Camera-type eye (tissue), 1 donor: ENCODE measurements around the gene RASGRP3. TPM values are rescaled to one million over a fixed set of nuclear protein-coding genes. Genes with fewer than 3 reads are reported as not detected.

Experiments used
- total RNA-seq: library from RNA; depleted of rRNA; stranded (reverse); fragments of >200 nt; gene quantifications from one replicate; pipeline ENCODE4 v1.2.3, GENCODE V29; 2014

The RASGRP3 gene, protein sequence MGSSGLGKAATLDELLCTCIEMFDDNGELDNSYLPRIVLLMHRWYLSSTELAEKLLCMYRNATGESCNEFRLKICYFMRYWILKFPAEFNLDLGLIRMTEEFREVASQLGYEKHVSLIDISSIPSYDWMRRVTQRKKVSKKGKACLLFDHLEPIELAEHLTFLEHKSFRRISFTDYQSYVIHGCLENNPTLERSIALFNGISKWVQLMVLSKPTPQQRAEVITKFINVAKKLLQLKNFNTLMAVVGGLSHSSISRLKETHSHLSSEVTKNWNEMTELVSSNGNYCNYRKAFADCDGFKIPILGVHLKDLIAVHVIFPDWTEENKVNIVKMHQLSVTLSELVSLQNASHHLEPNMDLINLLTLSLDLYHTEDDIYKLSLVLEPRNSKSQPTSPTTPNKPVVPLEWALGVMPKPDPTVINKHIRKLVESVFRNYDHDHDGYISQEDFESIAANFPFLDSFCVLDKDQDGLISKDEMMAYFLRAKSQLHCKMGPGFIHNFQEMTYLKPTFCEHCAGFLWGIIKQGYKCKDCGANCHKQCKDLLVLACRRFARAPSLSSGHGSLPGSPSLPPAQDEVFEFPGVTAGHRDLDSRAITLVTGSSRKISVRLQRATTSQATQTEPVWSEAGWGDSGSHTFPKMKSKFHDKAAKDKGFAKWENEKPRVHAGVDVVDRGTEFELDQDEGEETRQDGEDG
- total RNA-seq, result 18.0 TPM

DNA sequence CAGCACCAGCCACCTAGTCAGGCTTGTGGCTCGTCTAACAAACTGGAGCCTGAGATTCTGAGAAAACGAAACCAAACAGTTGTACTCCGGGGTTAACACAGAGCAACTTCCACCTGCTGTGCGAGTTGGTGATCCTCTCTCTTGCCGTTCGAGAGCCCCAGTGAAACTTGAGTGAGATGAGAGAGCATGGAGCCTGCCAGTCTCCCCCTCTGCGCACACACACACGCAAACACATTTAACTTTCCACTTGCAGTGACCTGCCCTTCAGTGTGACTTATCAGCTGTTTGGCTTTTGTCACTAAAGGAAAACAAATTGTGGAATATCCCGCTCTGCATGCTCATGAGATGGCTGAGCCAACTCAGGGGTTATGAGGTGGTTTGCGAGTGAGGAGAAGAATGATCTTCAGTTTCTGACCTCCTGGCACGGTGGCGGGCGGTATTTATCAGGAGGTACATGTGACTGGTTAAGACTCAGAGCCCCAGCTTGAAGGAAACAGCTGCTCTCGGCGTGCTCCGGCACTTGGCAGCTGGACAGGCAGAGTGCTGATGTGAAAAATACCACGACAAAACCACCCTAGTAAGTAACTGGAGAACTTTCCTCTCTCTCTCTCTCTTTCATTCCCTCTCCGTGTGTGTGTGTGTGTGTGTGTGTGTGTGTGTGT, at the start of gene RASGRP3:
Gene RASGRP3 (plus strand): TSS at position 519 of the 662 bp plus-strand sequence. CDS start 38,488 bp downstream, outside the sequence.

DNA sequence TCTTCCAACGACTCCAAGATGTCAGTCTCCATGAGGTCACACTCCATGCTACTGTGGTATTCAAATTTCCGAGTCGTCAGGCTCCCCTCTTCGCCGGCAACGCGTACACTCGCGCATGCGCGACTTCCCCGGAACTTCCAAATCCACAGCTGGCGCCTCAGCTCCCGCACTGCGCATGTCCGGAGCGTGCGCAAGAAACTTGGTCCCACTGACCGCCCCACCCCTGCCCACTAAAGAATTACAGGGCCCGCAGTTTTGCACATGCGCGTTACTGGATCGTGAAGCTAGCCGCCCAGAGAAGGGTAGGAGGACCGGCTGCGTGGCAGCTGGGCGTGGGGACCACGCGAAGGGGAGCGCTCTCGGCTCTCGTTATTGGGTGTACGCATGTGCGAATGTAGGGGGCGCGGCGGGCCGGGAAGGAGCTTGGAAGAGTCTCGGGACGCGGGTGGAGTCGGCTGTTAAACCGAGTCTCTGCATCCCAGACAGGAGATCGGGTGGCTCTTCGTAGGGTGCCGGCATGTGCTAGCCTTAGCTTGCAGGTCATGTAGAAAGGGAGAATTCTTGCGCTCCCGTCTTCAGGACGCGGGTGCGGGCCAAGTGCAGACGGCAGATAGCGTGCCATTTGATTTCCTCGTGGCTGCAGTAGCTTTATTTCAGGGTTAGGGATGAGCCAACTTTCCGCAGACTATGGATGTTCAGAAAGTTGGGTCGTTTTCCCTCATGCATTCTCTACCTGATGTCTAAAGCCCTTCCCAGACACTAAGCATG, 122.9 kb downstream of the RASGRP3 start, which contains the start of gene FAM98A:
Gene FAM98A (minus strand): TSS at position 125 of the 768 bp plus-strand sequence. CDS start 78 bp downstream, at position 47.

Other genes with a start within 250 kb of the RASGRP3 start
- gene FAM98A, start 122.7 kb downstream of the RASGRP3 start, total RNA-seq, result 72.3 TPM